ENCODE results near the gene BBS10. TPM values are rescaled to one million over a fixed set of nuclear protein-coding genes. Genes with fewer than 3 reads are reported as not detected.

Gene BBS10
- total and polyA plus RNA-seq, 7 donors: 1.2 to 15.0 (median 6.1) TPM

DNA sequence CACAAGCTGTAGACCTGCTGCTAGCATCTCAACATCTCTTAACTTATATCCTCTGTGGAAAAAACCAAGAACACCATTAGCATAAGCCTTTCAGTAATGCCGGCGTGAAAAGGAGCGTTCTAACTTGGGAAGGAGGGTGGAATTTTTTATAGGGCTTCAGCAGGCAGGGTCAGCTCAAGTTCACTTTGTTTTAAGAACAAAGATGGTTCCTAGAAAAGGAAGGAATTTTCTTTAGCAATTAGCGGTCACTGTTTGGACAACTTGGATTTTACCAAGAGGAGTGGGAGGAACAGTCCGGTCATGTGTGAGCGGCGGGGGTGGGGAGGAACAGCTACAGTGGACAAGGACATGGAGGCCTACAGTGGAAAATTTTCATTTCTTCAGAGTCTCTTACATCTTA is 35.9 kb downstream of the BBS10 start:
- H3K4me1 ChIP-seq: no peaks in the 10 kb centered on the region
- no peak overlapping the region for H3K27ac ChIP-seq
- H3K4me3 ChIP-seq: no peak overlapping the region
- no peaks in the 10 kb centered on the region for H3K9me3 ChIP-seq
- H3K36me3 ChIP-seq: no peaks in the 10 kb centered on the region
- TF ChIP-seq POLR2AphosphoS5 (IDR thresholded peaks at IDR 0.05) (no peak), POLR2A (IDR thresholded peaks at IDR 0.05) (no peak), EP300 (IDR thresholded peaks at IDR 0.05) (no peak)
- TF ChIP-seq, protein P1, sequence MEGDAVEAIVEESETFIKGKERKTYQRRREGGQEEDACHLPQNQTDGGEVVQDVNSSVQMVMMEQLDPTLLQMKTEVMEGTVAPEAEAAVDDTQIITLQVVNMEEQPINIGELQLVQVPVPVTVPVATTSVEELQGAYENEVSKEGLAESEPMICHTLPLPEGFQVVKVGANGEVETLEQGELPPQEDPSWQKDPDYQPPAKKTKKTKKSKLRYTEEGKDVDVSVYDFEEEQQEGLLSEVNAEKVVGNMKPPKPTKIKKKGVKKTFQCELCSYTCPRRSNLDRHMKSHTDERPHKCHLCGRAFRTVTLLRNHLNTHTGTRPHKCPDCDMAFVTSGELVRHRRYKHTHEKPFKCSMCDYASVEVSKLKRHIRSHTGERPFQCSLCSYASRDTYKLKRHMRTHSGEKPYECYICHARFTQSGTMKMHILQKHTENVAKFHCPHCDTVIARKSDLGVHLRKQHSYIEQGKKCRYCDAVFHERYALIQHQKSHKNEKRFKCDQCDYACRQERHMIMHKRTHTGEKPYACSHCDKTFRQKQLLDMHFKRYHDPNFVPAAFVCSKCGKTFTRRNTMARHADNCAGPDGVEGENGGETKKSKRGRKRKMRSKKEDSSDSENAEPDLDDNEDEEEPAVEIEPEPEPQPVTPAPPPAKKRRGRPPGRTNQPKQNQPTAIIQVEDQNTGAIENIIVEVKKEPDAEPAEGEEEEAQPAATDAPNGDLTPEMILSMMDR (IDR thresholded peaks at IDR 0.05): no peak
- intact Hi-C loops (cut with DNase I): no loop called here
- H3K27me3 ChIP-seq: no peaks in the 10 kb centered on the region
- 64 to 83% methylated on average over 7 of the region's 7 CpGs for WGBS, 2 donors
- DNase-seq: no peak

DNA sequence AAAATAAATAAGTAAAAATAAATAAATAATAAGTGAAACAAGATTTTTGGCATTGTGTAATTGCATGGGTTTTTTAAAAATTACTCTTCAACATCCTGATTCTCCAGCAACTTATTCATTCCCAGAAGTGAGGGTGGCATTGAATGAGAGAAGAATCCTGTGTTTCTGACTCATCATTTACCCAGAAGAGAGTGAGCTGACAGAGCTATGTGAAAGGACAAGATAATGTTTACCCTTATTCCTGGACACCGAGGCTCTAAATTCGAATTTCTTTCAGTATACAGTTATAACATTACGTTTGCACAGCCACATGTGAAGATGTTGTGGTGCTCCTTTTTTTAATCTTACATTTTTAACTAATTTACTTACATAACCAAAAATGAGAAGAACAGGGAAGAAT is 36.4 kb downstream of the BBS10 start:
- WGBS, 2 donors: 82 to 83% methylated on average over 3 of the region's 3 CpGs
- Histone ChIP-seq H3K36me3 (no peaks in the 10 kb centered on the region), H3K9me3 (no peaks in the 10 kb centered on the region), H3K4me3 (no peak overlapping the region), H3K27ac (no peak overlapping the region), H3K27me3 (no peaks in the 10 kb centered on the region), H3K4me1 (no peaks in the 10 kb centered on the region)
- DNase-seq: no peak
- intact Hi-C loops (cut with DNase I): no loop called here
- TF ChIP-seq POLR2A (IDR thresholded peaks at IDR 0.05) (no peak), EP300 (IDR thresholded peaks at IDR 0.05) (no peak), POLR2AphosphoS5 (IDR thresholded peaks at IDR 0.05) (no peak)
- TF ChIP-seq, protein P1 (IDR thresholded peaks at IDR 0.05): no peak

GRCh38 chr12:76310110-76310509 is 38.1 kb downstream of the BBS10 start:
- no peak for DNase-seq
- no peak overlapping the region for H3K4me3 ChIP-seq
- no peaks in the 10 kb centered on the region for H3K4me1 ChIP-seq
- no peaks in the 10 kb centered on the region for H3K27me3 ChIP-seq
- no peak overlapping the region for H3K27ac ChIP-seq
- H3K9me3 ChIP-seq: no peaks in the 10 kb centered on the region
- no peak for TF ChIP-seq POLR2AphosphoS5 (IDR thresholded peaks at IDR 0.05)
- TF ChIP-seq, protein P1 (IDR thresholded peaks at IDR 0.05): no peak
- no peak for TF ChIP-seq POLR2A (IDR thresholded peaks at IDR 0.05)
- TF ChIP-seq EP300 (IDR thresholded peaks at IDR 0.05): no peak
- H3K36me3 ChIP-seq: no peaks in the 10 kb centered on the region
- intact Hi-C loops (cut with DNase I): no loop called here

DNA sequence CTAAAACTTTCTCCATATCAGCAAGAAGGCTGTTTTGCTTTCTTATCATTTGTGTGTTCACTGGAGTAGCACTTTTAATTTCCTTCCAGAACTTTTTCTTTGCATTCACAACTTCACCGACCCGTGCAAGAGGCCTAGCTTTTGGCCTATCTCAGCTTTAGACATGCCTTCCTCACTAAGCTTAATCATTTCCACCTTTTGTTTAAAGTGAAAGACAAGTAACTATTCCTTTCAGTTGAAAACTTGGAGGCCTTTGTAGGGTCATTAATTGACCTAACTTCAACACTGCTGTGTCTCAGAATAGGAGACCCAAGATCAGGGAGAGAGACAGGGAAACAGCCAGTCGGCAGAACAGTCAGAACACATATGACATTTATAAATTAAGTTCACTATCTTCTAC is 39.3 kb downstream of the BBS10 start:
- H3K27me3 ChIP-seq: no peaks in the 10 kb centered on the region
- H3K4me3 ChIP-seq: no peak overlapping the region
- TF ChIP-seq EP300 (IDR thresholded peaks at IDR 0.05) (no peak), POLR2A (IDR thresholded peaks at IDR 0.05) (no peak), POLR2AphosphoS5 (IDR thresholded peaks at IDR 0.05) (no peak)
- TF ChIP-seq, protein P1 (IDR thresholded peaks at IDR 0.05): no peak
- intact Hi-C loops (cut with DNase I): no loop called here
- H3K4me1 ChIP-seq: no peaks in the 10 kb centered on the region
- H3K9me3 ChIP-seq: no peaks in the 10 kb centered on the region
- H3K27ac ChIP-seq: no peak overlapping the region
- WGBS, 2 donors: 57 to 84% methylated on average over 3 of the region's 3 CpGs
- DNase-seq: no peak
- no peaks in the 10 kb centered on the region for H3K36me3 ChIP-seq

GRCh38 chr12:76307083-76307482 is 41.1 kb downstream of the BBS10 start:
- DNase-seq: no peak
- H3K9me3 ChIP-seq: no peaks in the 10 kb centered on the region
- no peaks in the 10 kb centered on the region for H3K27me3 ChIP-seq
- no peak overlapping the region for H3K27ac ChIP-seq
- intact Hi-C loops (cut with DNase I): no loop called here
- no peak overlapping the region for H3K4me3 ChIP-seq
- H3K36me3 ChIP-seq: no peaks in the 10 kb centered on the region
- 91 to 94% methylated on average over 1 of the region's 1 CpG for WGBS, 2 donors
- no peaks in the 10 kb centered on the region for H3K4me1 ChIP-seq
- no peak for TF ChIP-seq EP300 (IDR thresholded peaks at IDR 0.05)
- TF ChIP-seq POLR2A (IDR thresholded peaks at IDR 0.05): no peak
- TF ChIP-seq, protein P1 (IDR thresholded peaks at IDR 0.05): no peak
- no peak for TF ChIP-seq POLR2AphosphoS5 (IDR thresholded peaks at IDR 0.05)
